Measurements from ENCODE around the gene KRTAP5-3. TPM values are rescaled to one million over a fixed set of nuclear protein-coding genes. Genes with fewer than 3 reads are reported as not detected.
"Not testable (repeated sequence)": the region's sequence is repeated elsewhere in the genome, so short reads cannot be mapped to it uniquely, and the experiment has no call there.

Gene KRTAP5-3
- total and polyA plus RNA-seq, 2 experiments from 2014 or later = not detected

DNA sequence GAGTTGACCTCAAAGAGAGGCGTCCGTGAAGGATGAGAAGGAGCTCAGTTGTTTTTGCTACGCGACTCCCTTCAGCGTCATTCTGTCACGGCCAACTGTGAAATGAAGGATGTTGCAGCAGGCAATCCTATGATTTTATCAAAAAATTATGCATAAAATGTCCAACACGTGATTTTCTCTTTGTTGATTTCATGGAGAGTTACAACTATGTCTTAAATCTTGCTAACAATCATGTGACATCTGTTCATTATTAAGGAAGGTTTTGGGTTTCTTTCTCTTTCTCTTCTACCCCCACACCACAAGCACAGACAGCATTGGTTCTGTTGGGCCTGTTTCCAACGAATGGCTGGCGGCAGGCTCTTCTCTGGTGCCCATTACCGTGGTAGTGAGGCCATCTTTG is 10.0 kb upstream of the KRTAP5-3 start:
- no peak overlapping the region for H2AFZ ChIP-seq
- no peak overlapping the region for H3K4me2 ChIP-seq
- H3K9me2 ChIP-seq (replicated peaks; ENCODE audit: insufficient read depth) = no peaks in the 10 kb centered on the region
- H3K4me1 ChIP-seq (ENCODE audit: insufficient read depth) = no peaks in the 10 kb centered on the region
- TF ChIP-seq EZH2 (IDR thresholded peaks at IDR 0.05; ENCODE audit: borderline replicate concordance) = no peak
- no peak overlapping the region for H3K27ac ChIP-seq
- no peaks in the 10 kb centered on the region for H3K79me2 ChIP-seq
- no peak for DNase-seq (ENCODE audit: low spot score)
- H3K27me3 ChIP-seq = peaks cover 3% of the 10 kb centered on the region
- 87% methylated on average over 10 of the region's 10 CpGs for WGBS (ENCODE audit: low lambda C conversion rate, missing lambda C conversion rate)
- H3K9me3 ChIP-seq (ENCODE audit: low read depth) = no peaks in the 10 kb centered on the region
- no peak overlapping the region for H3K4me3 ChIP-seq
- no peaks in the 10 kb centered on the region for H4K20me1 ChIP-seq (ENCODE audit: insufficient read depth, poor library complexity, severe bottlenecking)
- H3K36me3 ChIP-seq (replicated peaks; ENCODE audit: insufficient read depth, low read depth) = no peaks in the 10 kb centered on the region

DNA sequence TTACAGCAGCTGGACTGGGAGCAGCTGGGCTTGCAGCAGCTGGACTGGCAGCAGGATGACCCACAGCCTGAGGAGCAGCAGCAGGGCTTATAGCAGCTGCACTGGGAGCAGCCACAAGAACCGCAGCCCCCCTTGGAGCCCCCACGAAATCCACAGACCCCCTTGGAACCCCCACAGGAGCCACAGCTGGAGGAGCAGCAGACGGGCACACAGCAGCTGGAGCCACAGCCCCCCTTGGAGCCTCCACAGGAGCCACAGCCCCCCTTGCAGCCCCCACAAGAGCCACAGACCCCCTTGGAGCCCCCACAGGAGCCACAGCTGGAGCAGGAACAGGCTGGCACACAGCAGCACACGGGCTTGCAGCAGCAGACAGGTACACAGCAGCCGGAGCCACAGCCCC is 362 bp downstream of the KRTAP5-3 start:
- H4K20me1 ChIP-seq (ENCODE audit: insufficient read depth, poor library complexity, severe bottlenecking); H3K27me3 ChIP-seq; H3K4me1 ChIP-seq (ENCODE audit: insufficient read depth); H3K9me2 ChIP-seq (replicated peaks; ENCODE audit: insufficient read depth); H3K9me3 ChIP-seq (ENCODE audit: low read depth); H3K36me3 ChIP-seq (replicated peaks; ENCODE audit: insufficient read depth, low read depth); DNase-seq (ENCODE audit: low spot score); H3K79me2 ChIP-seq; H2AFZ ChIP-seq; H3K4me2 ChIP-seq; H3K4me3 ChIP-seq; H3K27ac ChIP-seq: not testable (repeated sequence)
- 69% methylated on average over 5 of the region's 5 CpGs for WGBS (ENCODE audit: low lambda C conversion rate, missing lambda C conversion rate)

DNA sequence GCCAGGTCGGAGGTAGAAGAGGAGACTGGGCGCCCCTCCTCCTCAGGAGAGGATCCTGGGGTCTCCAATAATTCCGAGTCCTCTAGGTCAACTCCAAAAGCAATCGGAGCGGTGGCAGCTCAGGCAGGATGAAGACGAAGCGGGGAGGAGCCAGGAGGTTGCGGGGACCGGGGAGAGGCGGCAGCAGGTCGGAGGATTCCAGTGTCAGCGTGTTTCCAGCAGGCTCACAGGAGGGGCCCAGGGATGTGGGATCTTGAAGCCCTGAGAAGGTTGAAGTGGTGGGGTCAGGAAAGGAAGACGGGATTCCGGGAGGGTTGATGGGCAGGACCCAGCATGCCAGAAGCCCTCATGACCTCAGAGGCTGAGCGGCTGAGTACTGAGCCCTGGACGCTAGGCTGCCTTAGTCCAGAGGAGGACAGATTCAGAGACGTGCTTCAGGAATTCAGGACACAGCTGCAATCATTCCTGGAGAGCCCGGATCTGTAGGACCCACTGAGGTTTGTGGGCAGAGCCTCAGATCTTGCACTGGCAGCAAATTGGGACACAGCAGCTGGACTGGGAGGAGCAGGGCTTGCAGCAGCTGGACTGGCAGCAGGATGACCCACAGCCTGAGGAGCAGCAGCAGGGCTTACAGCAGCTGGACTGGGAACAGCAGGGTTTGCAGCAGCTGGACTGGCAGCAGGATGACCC is 962 bp downstream of the KRTAP5-3 start:
- not testable (repeated sequence) for H3K27ac ChIP-seq; H3K79me2 ChIP-seq; H3K36me3 ChIP-seq (replicated peaks; ENCODE audit: insufficient read depth, low read depth); H4K20me1 ChIP-seq (ENCODE audit: insufficient read depth, poor library complexity, severe bottlenecking); H3K4me3 ChIP-seq; H3K9me3 ChIP-seq (ENCODE audit: low read depth); H3K4me2 ChIP-seq; DNase-seq (ENCODE audit: low spot score); H3K4me1 ChIP-seq (ENCODE audit: insufficient read depth); H3K9me2 ChIP-seq (replicated peaks; ENCODE audit: insufficient read depth); H3K27me3 ChIP-seq; H2AFZ ChIP-seq
- 44% methylated on average over 18 of the region's 18 CpGs for WGBS (ENCODE audit: low lambda C conversion rate, missing lambda C conversion rate)

DNA sequence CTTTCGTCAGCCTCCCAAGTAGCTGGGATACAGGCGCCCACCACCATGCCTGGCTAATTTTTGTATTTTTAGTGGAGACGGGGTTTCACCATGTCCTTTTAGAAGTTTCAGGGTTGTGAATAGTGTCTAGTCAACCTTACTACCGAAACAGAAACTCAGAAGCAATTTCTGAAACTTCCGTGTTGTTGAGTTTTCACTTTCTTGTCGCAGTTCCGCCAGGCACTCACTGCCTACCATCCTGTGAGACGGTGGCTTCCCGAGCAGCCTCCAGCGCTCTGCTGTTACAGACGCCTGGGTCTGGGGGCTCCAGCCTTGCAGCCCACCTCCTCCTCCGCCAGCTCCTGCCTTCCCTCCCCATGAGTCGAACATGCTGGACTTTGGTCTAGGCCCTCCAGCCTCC is 2.3 kb downstream of the KRTAP5-3 start:
- H3K27me3 ChIP-seq = not testable (repeated sequence)

DNA sequence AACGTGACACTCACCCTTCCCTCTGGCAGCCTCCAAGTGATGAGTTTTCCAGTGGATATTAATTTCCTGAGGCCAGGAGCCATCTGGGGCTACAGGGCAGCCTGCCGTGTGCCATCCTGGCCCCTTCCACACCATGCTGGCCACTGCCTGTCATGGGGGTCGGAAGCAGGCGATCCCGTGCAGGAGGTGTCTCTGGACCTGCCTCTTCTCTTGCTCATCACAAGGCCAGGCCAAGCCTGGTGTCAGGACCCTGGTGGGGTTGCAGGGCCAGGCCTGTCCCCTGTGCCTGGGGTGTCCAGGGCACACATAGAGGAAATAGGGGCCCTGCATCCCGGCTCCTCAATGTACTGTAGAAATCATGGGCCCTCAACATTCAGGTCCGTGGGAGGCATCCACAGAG is 3.6 kb downstream of the KRTAP5-3 start:
- WGBS (ENCODE audit: low lambda C conversion rate, missing lambda C conversion rate) = 90% methylated on average over 7 of the region's 7 CpGs
- Histone ChIP-seq H3K4me2 (no peak overlapping the region), H3K4me3 (no peak overlapping the region), H3K27ac (no peak overlapping the region), H4K20me1 (ENCODE audit: insufficient read depth, poor library complexity, severe bottlenecking) (no peaks in the 10 kb centered on the region), H3K27me3 (peaks cover 10% of the 10 kb centered on the region), H3K36me3 (replicated peaks; ENCODE audit: insufficient read depth, low read depth) (no peaks in the 10 kb centered on the region), H3K9me3 (ENCODE audit: low read depth) (no peaks in the 10 kb centered on the region), H3K4me1 (ENCODE audit: insufficient read depth) (no peaks in the 10 kb centered on the region), H3K79me2 (no peaks in the 10 kb centered on the region), H2AFZ (no peak overlapping the region), H3K9me2 (replicated peaks; ENCODE audit: insufficient read depth) (no peaks in the 10 kb centered on the region)
- TF ChIP-seq, protein P1, sequence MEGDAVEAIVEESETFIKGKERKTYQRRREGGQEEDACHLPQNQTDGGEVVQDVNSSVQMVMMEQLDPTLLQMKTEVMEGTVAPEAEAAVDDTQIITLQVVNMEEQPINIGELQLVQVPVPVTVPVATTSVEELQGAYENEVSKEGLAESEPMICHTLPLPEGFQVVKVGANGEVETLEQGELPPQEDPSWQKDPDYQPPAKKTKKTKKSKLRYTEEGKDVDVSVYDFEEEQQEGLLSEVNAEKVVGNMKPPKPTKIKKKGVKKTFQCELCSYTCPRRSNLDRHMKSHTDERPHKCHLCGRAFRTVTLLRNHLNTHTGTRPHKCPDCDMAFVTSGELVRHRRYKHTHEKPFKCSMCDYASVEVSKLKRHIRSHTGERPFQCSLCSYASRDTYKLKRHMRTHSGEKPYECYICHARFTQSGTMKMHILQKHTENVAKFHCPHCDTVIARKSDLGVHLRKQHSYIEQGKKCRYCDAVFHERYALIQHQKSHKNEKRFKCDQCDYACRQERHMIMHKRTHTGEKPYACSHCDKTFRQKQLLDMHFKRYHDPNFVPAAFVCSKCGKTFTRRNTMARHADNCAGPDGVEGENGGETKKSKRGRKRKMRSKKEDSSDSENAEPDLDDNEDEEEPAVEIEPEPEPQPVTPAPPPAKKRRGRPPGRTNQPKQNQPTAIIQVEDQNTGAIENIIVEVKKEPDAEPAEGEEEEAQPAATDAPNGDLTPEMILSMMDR (IDR thresholded peaks at IDR 0.05; ENCODE audit: poor library complexity) = no peak
- TF ChIP-seq EZH2phosphoT487 (IDR thresholded peaks at IDR 0.05; ENCODE audit: low read depth, severe bottlenecking, unreplicated experiment) (no peak), EZH2 (IDR thresholded peaks at IDR 0.05; ENCODE audit: borderline replicate concordance) (no peak)
- no peak for DNase-seq (ENCODE audit: low spot score)

More for the DNA sequence above, 2.3 kb downstream of the KRTAP5-3 start:
- not testable (repeated sequence) for H3K4me1 ChIP-seq (ENCODE audit: insufficient read depth); H4K20me1 ChIP-seq (ENCODE audit: insufficient read depth, poor library complexity, severe bottlenecking); H2AFZ ChIP-seq; H3K9me3 ChIP-seq (ENCODE audit: low read depth); H3K4me3 ChIP-seq; H3K36me3 ChIP-seq (replicated peaks; ENCODE audit: insufficient read depth, low read depth); H3K27ac ChIP-seq; H3K4me2 ChIP-seq; DNase-seq (ENCODE audit: low spot score); H3K9me2 ChIP-seq (replicated peaks; ENCODE audit: insufficient read depth); H3K79me2 ChIP-seq
- 93% methylated on average over 13 of the region's 13 CpGs for WGBS (ENCODE audit: low lambda C conversion rate, missing lambda C conversion rate)

Measured in hepatocyte (in vitro differentiated cells).